ENCODE measurements around the gene COPZ2. TPM values are rescaled to one million over a fixed set of nuclear protein-coding genes. Genes with fewer than 3 reads are reported as not detected.

COPZ2 gene
- polyA plus RNA-seq, 1 of the 3 experiments (the other 2 are of a cell fraction), result 36.9 TPM

DNA sequence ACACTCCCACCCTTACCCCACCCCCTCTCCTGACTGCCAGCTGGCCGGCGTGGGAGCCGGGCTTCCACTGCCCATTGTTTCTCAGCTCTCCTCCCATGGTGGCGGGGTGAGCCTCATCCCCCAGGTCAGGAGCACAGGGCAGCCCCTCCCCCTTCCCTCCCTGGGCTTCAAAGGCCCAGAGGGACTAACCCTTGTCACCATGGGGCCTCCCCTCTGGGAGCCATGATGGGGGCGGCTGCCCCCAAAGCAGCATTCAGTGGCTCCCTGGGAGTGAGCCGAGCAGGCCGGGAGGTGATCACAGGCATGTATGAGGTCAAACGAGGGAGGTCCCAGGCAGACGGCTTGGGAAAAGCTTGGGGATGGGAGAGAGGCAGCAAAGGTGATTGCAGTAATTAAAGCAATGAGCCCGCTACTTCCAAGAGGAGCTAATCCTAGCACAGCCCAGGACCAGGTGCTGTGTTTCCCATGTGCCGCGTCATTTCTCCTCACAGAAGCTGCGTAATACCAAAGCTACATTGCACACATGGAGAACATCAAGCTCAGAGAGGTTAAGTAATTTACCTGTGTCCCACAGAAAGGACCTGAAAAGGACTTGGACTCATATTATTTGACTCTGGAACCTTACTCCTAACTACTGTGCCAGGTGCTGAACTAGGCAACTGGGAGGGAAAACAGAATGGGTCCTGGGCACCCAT lies 42.2 kb downstream of the COPZ2 start (continued):
- TF ChIP-seq, protein P1, sequence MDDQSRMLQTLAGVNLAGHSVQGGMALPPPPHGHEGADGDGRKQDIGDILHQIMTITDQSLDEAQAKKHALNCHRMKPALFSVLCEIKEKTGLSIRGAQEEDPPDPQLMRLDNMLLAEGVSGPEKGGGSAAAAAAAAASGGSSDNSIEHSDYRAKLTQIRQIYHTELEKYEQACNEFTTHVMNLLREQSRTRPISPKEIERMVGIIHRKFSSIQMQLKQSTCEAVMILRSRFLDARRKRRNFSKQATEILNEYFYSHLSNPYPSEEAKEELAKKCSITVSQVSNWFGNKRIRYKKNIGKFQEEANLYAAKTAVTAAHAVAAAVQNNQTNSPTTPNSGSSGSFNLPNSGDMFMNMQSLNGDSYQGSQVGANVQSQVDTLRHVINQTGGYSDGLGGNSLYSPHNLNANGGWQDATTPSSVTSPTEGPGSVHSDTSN (IDR thresholded peaks at IDR 0.05), result no peak
- TF ChIP-seq MEF2A (IDR thresholded peaks at IDR 0.05; ENCODE audit: borderline replicate concordance, low read depth) (no peak), EP300 (IDR thresholded peaks at IDR 0.05; ENCODE audit: borderline replicate concordance in 1 of 2, low read depth in 1 of 2, low read length in 1 of 2) (no peak), ELF1 (IDR thresholded peaks at IDR 0.05) (no peak), TEAD4 (IDR thresholded peaks at IDR 0.05; ENCODE audit: borderline replicate concordance, insufficient read depth) (no peak)
- TF ChIP-seq, protein P2, sequence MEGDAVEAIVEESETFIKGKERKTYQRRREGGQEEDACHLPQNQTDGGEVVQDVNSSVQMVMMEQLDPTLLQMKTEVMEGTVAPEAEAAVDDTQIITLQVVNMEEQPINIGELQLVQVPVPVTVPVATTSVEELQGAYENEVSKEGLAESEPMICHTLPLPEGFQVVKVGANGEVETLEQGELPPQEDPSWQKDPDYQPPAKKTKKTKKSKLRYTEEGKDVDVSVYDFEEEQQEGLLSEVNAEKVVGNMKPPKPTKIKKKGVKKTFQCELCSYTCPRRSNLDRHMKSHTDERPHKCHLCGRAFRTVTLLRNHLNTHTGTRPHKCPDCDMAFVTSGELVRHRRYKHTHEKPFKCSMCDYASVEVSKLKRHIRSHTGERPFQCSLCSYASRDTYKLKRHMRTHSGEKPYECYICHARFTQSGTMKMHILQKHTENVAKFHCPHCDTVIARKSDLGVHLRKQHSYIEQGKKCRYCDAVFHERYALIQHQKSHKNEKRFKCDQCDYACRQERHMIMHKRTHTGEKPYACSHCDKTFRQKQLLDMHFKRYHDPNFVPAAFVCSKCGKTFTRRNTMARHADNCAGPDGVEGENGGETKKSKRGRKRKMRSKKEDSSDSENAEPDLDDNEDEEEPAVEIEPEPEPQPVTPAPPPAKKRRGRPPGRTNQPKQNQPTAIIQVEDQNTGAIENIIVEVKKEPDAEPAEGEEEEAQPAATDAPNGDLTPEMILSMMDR (IDR thresholded peaks at IDR 0.05), result no peak
- TF ChIP-seq, protein P3, sequence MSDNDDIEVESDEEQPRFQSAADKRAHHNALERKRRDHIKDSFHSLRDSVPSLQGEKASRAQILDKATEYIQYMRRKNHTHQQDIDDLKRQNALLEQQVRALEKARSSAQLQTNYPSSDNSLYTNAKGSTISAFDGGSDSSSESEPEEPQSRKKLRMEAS (IDR thresholded peaks at IDR 0.05; ENCODE audit: low read depth), result no peak

DNA sequence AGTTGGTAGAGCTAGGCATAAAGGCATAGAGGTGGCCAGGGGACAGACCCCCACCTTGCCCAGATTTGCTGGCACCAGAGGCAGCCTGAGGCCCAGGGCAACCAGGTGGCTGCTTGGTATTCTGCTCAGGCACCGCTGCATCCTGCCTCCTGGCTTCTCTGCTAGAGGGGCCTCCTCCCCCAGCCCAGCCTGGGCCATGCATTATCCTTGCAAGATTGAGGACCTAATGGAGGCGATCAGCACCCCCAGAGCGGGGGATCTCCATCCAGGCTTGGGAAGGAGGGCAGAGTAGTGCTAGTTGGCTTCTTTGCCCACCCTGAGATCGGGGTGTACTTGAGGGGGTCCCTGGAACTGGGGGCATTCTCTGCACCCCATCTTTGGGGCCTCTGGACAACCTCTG lies 42.9 kb downstream of the COPZ2 start:
- WGBS (ENCODE audit: low lambda C conversion rate), result 81% methylated on average over 3 of the region's 4 CpGs
- H3K9ac ChIP-seq, result no peak overlapping the region
- H3K4me3 ChIP-seq (ENCODE audit: low read depth in 2 of 2, low read length in 1 of 2), result no peak overlapping the region
- peak overlapping the region in 1 of 2 experiments; percentile 94; a peak in 2 of 4 replicates for H3K27ac ChIP-seq (ENCODE audit: low read depth in 2 of 2, low read length in 1 of 2)
- ChIA-PET CTCF (interaction anchor here (1.0 to 41.8 kb wide), 6 partner anchors 9 to 54 kb away, joined by 3 to 1752 read pairs (median 10); partner anchors contain the start of gene CDK5RAP3), POLR2A (interaction anchor here (1.5 to 5.0 kb wide), 5 partner anchors 8 to 24 kb away, joined by 4 to 44 read pairs (median 25); no protein-coding TSS in a partner anchor)
- no peaks in the 10 kb centered on the region for H3K9me2 ChIP-seq
- no peaks in the 10 kb centered on the region for H3K79me2 ChIP-seq (ENCODE audit: insufficient read depth)
- no peaks in the 10 kb centered on the region for H3F3A ChIP-seq (replicated peaks; ENCODE audit: insufficient read depth)
- no peaks in the 10 kb centered on the region for H3K27me3 ChIP-seq (ENCODE audit: insufficient read depth)
- H3K9me3 ChIP-seq, result no peaks in the 10 kb centered on the region
- TF ChIP-seq, protein P4, sequence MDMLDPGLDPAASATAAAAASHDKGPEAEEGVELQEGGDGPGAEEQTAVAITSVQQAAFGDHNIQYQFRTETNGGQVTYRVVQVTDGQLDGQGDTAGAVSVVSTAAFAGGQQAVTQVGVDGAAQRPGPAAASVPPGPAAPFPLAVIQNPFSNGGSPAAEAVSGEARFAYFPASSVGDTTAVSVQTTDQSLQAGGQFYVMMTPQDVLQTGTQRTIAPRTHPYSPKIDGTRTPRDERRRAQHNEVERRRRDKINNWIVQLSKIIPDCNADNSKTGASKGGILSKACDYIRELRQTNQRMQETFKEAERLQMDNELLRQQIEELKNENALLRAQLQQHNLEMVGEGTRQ (IDR thresholded peaks at IDR 0.05; ENCODE audit: borderline replicate concordance, low read depth, low read length), result no peak
- TF ChIP-seq ELF1 (IDR thresholded peaks at IDR 0.05) (no peak), NFIC (IDR thresholded peaks at IDR 0.05; ENCODE audit: borderline replicate concordance) (no peak), FOXM1 (IDR thresholded peaks at IDR 0.05; ENCODE audit: low read depth) (no peak), RCOR1 (IDR thresholded peaks at IDR 0.05; ENCODE audit: low read length) (no peak), YY1 (IDR thresholded peaks at IDR 0.05; ENCODE audit: low read depth) (no peak), EZH2phosphoT487 (IDR thresholded peaks at IDR 0.05; ENCODE audit: borderline replicate concordance, low read depth) (no peak), NRF1 (IDR thresholded peaks at IDR 0.05; ENCODE audit: low read depth, low read length) (no peak), RXRA (IDR thresholded peaks at IDR 0.05; ENCODE audit: borderline replicate concordance, low read depth) (no peak), GATA2 (CRISPR knock-in tag; IDR thresholded peaks at IDR 0.05) (no peak), FOSL2 (IDR thresholded peaks at IDR 0.05; ENCODE audit: borderline replicate concordance, low read depth) (no peak)
- TF ChIP-seq, protein P2 (IDR thresholded peaks at IDR 0.05), result no peak
- H3K4me1 ChIP-seq (ENCODE audit: control insufficient read depth in 1 of 2, insufficient read depth in 2 of 2, low read depth in 1 of 2, low read length in 1 of 2), result peaks cover 8 to 72% of the 10 kb centered on the region in 2 experiments; a peak in 3 of 4 replicates
- no peaks in the 10 kb centered on the region for H4K20me1 ChIP-seq (ENCODE audit: insufficient read depth)
- H2AFZ ChIP-seq (ENCODE audit: low read depth), result no peak overlapping the region
- H3K36me3 ChIP-seq (replicated peaks in 1 of 2; ENCODE audit: control insufficient read depth in 1 of 2, insufficient read depth in 2 of 2, low read length in 1 of 2), result no peaks in the 10 kb centered on the region
- H3K4me2 ChIP-seq, result no peak overlapping the region
- no peak for DNase-seq

Data from SK-N-SH (cell line).